PC-9 (cell line): ENCODE data around the gene NOM1. TPM values are rescaled to one million over a fixed set of nuclear protein-coding genes. Genes with fewer than 3 reads are reported as not detected.

ENCODE experiments used
- BruUV-seq: library from RNA; stranded (reverse); fragments of 400-500 nt; replicated peaks from 2 replicates; lab custom pipeline; 2021; lab: Mats Ljungman, UMichigan
- CTCF ChIA-PET: fragments of 300-600 bp; sonication (Branson Sonifier 250); formaldehyde crosslinking; loops from one replicate; lab custom pipeline; 2022; ENCODE audit warnings: antibody characterized with exemption; lab: Charles Lee
- POLR2A ChIA-PET: fragments of 300-600 bp; sonication (Branson Sonifier 250); formaldehyde crosslinking; loops from one replicate; lab custom pipeline; 2022; ENCODE audit warnings: antibody characterized with exemption; ENCODE audit not compliant: unreplicated experiment; lab: Charles Lee
- DNase-seq, 2 experiments: peaks; one replicate each; pipeline versions ENCODE4 v3.0.0 to v3.0.0-alpha.2; 2015 to 2022; ENCODE audit warnings: mixed read lengths in 1 of 2
- H2AFZ ChIP-seq: fragments of 200-600 bp; sonication (generic); 2 replicates; pipeline ENCODE4 v1.8.1; 2017; ENCODE audit warnings: antibody characterized with exemption
- H3F3A ChIP-seq: fragments of 200-600 bp; sonication (generic); 2 replicates; pipeline ENCODE4 v1.8.1; 2017; ENCODE audit warnings: antibody characterized with exemption, mild to moderate bottlenecking, low read depth; ENCODE audit not compliant: insufficient read depth
- H3K27ac ChIP-seq: fragments of 200-600 bp; sonication (generic); 2 replicates; pipeline ENCODE4 v1.6.1; 2016; ENCODE audit warnings: mixed run types
- H3K27me3 ChIP-seq: fragments of 200-600 bp; sonication (generic); 2 replicates; pipeline ENCODE4 v1.6.1; 2016; ENCODE audit warnings: low read depth, mixed run types; ENCODE audit not compliant: insufficient read depth
- H3K36me3 ChIP-seq: fragments of 200-600 bp; sonication (generic); 2 replicates; pipeline ENCODE4 v1.6.1; 2016; ENCODE audit warnings: low read depth, mixed run types
- H3K4me1 ChIP-seq: fragments of 200-600 bp; sonication (generic); replicated peaks from 2 replicates; pipeline ENCODE4 v1.6.1; 2016; ENCODE audit warnings: mixed run types; ENCODE audit not compliant: insufficient read depth
- H3K4me2 ChIP-seq: fragments of 200-600 bp; sonication (generic); 2 replicates; pipeline ENCODE4 v1.6.1; 2017; ENCODE audit warnings: mixed run types
- H3K4me3 ChIP-seq: fragments of 200-600 bp; sonication (generic); 2 replicates; pipeline ENCODE4 v1.6.1; 2016; ENCODE audit warnings: mixed run types
- H3K79me2 ChIP-seq: fragments of 200-600 bp; sonication (generic); 2 replicates; pipeline ENCODE4 v1.6.1; 2017; ENCODE audit warnings: low read depth, mixed run types
- H3K9me2 ChIP-seq: fragments of 200-600 bp; sonication (generic); 2 replicates; pipeline ENCODE4 v1.8.1; 2017; ENCODE audit warnings: mild to moderate bottlenecking; ENCODE audit not compliant: insufficient read depth
- H3K9me3 ChIP-seq: fragments of 200-600 bp; sonication (generic); 2 replicates; pipeline ENCODE4 v1.8.1; 2016; ENCODE audit warnings: low read depth; ENCODE audit not compliant: insufficient read depth
- H4K20me1 ChIP-seq: fragments of 200-600 bp; sonication (generic); 2 replicates; pipeline ENCODE4 v1.8.1; 2017; ENCODE audit not compliant: insufficient read depth
- CTCF ChIP-seq: fragments of 200-600 bp; sonication (generic); conservative IDR thresholded peaks from 2 replicates; pipeline ENCODE4 v1.6.1; 2017; ENCODE audit warnings: mixed run types, antibody characterized with exemption, mild to moderate bottlenecking, moderate library complexity
- EZH2 ChIP-seq: fragments of 200-600 bp; sonication (generic); IDR thresholded peaks from 2 replicates; pipeline ENCODE4 v1.8.0; 2017; ENCODE audit warnings: antibody characterized with exemption, low read depth
- intact Hi-C: fragments of 100-400 bp; cut with micrococcal nuclease; formaldehyde crosslinking; loops from one replicate; pipeline ENCODE4 v1.10.0; 2022; ENCODE audit not compliant: unreplicated experiment
- total RNA-seq: library from RNA; stranded (reverse); gene quantifications from 2 replicates; pipeline ENCODE4 v1.2.3, GENCODE V29; 2021

The NOM1 gene
- total RNA-seq, 1 experiment from 2014 or later = 25.4 TPM

GRCh38 chr7:156994417-156994816, 44.9 kb downstream of the NOM1 start:
- no peak overlapping the region for H2AFZ ChIP-seq
- no peaks in the 10 kb centered on the region for H3K9me2 ChIP-seq
- H3K36me3 ChIP-seq = no peaks in the 10 kb centered on the region
- H3K4me3 ChIP-seq = no peak overlapping the region
- H3K27ac ChIP-seq = no peak overlapping the region
- H3K4me2 ChIP-seq = no peak overlapping the region
- H3F3A ChIP-seq = peaks cover 8% of the 10 kb centered on the region; the same call in 1 of the 2 replicates
- no TSS peak for BruUV-seq
- DNase-seq = no peak
- H3K4me1 ChIP-seq = no peaks in the 10 kb centered on the region
- H4K20me1 ChIP-seq = no peaks in the 10 kb centered on the region
- intact Hi-C loops = no loop called here
- no peaks in the 10 kb centered on the region for H3K9me3 ChIP-seq
- POLR2A ChIA-PET = no interaction called here
- CTCF ChIA-PET = no interaction called here
- no peaks in the 10 kb centered on the region for H3K79me2 ChIP-seq
- TF ChIP-seq CTCF (no peak), EZH2 (no peak)
- H3K27me3 ChIP-seq = no peaks in the 10 kb centered on the region

- DNase-seq = no peak
- intact Hi-C loops = no loop called here
- H3K4me2 ChIP-seq = peak overlapping the region; percentile 76; the same call in 1 of the 2 replicates
- H4K20me1 ChIP-seq = no peaks in the 10 kb centered on the region
- no peaks in the 10 kb centered on the region for H3K9me3 ChIP-seq
- no peaks in the 10 kb centered on the region for H3K9me2 ChIP-seq
- BruUV-seq = no TSS peak
- TF ChIP-seq EZH2 (no peak), CTCF (no peak)
- no peaks in the 10 kb centered on the region for H3K36me3 ChIP-seq
- CTCF ChIA-PET = no interaction called here
- peaks cover 9% of the 10 kb centered on the region for H3K4me1 ChIP-seq
- no peak overlapping the region for H3K27ac ChIP-seq
- no peaks in the 10 kb centered on the region for H3K27me3 ChIP-seq
- H2AFZ ChIP-seq = no peak overlapping the region
- POLR2A ChIA-PET = no interaction called here
- H3K4me3 ChIP-seq = peak overlapping the region; percentile 57; the same call in 1 of the 2 replicates
- no peaks in the 10 kb centered on the region for H3K79me2 ChIP-seq
- peaks cover 13% of the 10 kb centered on the region; the same call in 1 of the 2 replicates for H3F3A ChIP-seq
These were observed 49.8 kb downstream of the NOM1 start for GRCh38 chr7:156998988-156999957.

GRCh38 chr7:156999958-157000726, 50.6 kb downstream of the NOM1 start:
- H2AFZ ChIP-seq = peak overlapping the region; percentile 80
- CTCF ChIA-PET = interaction anchor here (0.6 kb wide), 1 partner anchor 1864 kb away, joined by 5 read pairs; no protein-coding TSS in a partner anchor

More at GRCh38 chr7:156999958-157000726, 50.6 kb downstream of the NOM1 start:
- no peaks in the 10 kb centered on the region for H3K9me3 ChIP-seq
- H3K4me1 ChIP-seq = peaks cover 9% of the 10 kb centered on the region
- H3K79me2 ChIP-seq = no peaks in the 10 kb centered on the region
- H3K36me3 ChIP-seq = no peaks in the 10 kb centered on the region
- no TSS peak for BruUV-seq
- TF ChIP-seq EZH2 (no peak), CTCF (no peak)
- H3K4me3 ChIP-seq = peak overlapping the region; percentile 57
- H3F3A ChIP-seq = peaks cover 13% of the 10 kb centered on the region; the same call in 1 of the 2 replicates
- no peak overlapping the region for H3K27ac ChIP-seq
- no peak for DNase-seq
- H3K9me2 ChIP-seq = no peaks in the 10 kb centered on the region
- H4K20me1 ChIP-seq = no peaks in the 10 kb centered on the region
- intact Hi-C loops = no loop called here
- H3K27me3 ChIP-seq = no peaks in the 10 kb centered on the region
- POLR2A ChIA-PET = no interaction called here
- peak overlapping the region; percentile 76 for H3K4me2 ChIP-seq
